ENCODE measurements around the gene NRAS. TPM values are rescaled to one million over a fixed set of nuclear protein-coding genes. Genes with fewer than 3 reads are reported as not detected.

Gene NRAS
- total RNA-seq, 1 experiment from 2014 or later = 72.9 TPM

DNA sequence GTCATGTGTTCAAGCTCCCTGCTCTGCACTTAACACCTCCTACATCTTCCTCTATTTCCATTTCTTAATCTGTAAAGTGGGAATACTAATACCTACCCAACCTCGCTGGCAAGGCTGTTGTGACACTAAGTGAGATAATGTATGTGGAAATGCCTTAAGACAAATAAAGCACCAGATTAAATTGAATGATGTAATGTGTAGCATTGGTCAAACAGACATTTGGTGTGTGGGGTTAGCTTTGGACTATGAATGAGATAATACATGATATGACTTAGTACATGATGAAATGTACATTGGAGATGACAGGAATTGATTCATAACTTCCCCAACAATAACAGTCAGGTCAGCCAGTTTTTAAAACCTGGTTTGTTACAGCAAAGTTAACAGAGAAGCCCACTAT lies 26.4 kb downstream of the NRAS start:
- H3K23me2 ChIP-seq (ENCODE audit: insufficient read length, low read depth, low read length, poor library complexity, severe bottlenecking) = no peaks in the 10 kb centered on the region
- H2AFZ ChIP-seq (ENCODE audit: low read length) = no peak overlapping the region
- no peak overlapping the region for H2AK5ac ChIP-seq (ENCODE audit: insufficient read length, low read length)
- H3K9me3 ChIP-seq (ENCODE audit: control insufficient read depth, low read depth, low read length) = no peaks in the 10 kb centered on the region
- H2BK5ac ChIP-seq (ENCODE audit: insufficient read length, low read length) = no peak overlapping the region
- no peak overlapping the region for H3K4ac ChIP-seq (ENCODE audit: low read depth, low read length)
- H3K27ac ChIP-seq (ENCODE audit: insufficient read length, low read depth, low read length) = no peak overlapping the region
- no peak overlapping the region for H4K91ac ChIP-seq (ENCODE audit: insufficient read length, low read depth, low read length)
- no peak for DNase-seq
- H3K79me2 ChIP-seq (ENCODE audit: insufficient read depth, low read length) = no peaks in the 10 kb centered on the region
- TF ChIP-seq, protein P1, sequence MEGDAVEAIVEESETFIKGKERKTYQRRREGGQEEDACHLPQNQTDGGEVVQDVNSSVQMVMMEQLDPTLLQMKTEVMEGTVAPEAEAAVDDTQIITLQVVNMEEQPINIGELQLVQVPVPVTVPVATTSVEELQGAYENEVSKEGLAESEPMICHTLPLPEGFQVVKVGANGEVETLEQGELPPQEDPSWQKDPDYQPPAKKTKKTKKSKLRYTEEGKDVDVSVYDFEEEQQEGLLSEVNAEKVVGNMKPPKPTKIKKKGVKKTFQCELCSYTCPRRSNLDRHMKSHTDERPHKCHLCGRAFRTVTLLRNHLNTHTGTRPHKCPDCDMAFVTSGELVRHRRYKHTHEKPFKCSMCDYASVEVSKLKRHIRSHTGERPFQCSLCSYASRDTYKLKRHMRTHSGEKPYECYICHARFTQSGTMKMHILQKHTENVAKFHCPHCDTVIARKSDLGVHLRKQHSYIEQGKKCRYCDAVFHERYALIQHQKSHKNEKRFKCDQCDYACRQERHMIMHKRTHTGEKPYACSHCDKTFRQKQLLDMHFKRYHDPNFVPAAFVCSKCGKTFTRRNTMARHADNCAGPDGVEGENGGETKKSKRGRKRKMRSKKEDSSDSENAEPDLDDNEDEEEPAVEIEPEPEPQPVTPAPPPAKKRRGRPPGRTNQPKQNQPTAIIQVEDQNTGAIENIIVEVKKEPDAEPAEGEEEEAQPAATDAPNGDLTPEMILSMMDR (conservative IDR thresholded peaks at IDR 0.05) = no peak
- no peaks in the 10 kb centered on the region for H3K27me3 ChIP-seq (ENCODE audit: insufficient read depth, low read length)
- H2BK12ac ChIP-seq (ENCODE audit: insufficient read length, low read depth, low read length) = no peak overlapping the region
- H3K14ac ChIP-seq (ENCODE audit: insufficient read depth, low read length) = no peak overlapping the region
- no peak overlapping the region for H4K8ac ChIP-seq (replicated peaks; ENCODE audit: insufficient read length, low read depth, low read length)
- WGBS (ENCODE audit: extremely low coverage, insufficient read length, low lambda C conversion rate) = no CpG with 5 or more reads among the region's 1 CpG
- no peaks in the 10 kb centered on the region for H3K36me3 Mint-ChIP-seq (ENCODE audit: insufficient read depth in 1 of 3, low read depth in 3 of 3)
- H3K4me3 Mint-ChIP-seq = no peak overlapping the region
- no peak overlapping the region for H3K9ac ChIP-seq (ENCODE audit: extremely low read depth, insufficient read length, low read length)
- no peak overlapping the region for H3K4me2 ChIP-seq (ENCODE audit: insufficient read depth, insufficient read length, low read length)
- no peaks in the 10 kb centered on the region for H3K9me3 Mint-ChIP-seq
- no peaks in the 10 kb centered on the region for H3K4me1 ChIP-seq (ENCODE audit: insufficient read depth, low read length)
- no peak overlapping the region for H2BK15ac ChIP-seq (ENCODE audit: low read depth, low read length)
- H3K79me1 ChIP-seq (ENCODE audit: insufficient read depth, low read depth, low read length, poor library complexity, severe bottlenecking) = no peaks in the 10 kb centered on the region
- no peaks in the 10 kb centered on the region for H4K20me1 ChIP-seq (ENCODE audit: control insufficient read depth, insufficient read depth, insufficient read length)
- H3K4me1 Mint-ChIP-seq = no peaks in the 10 kb centered on the region
- H3K23ac ChIP-seq (ENCODE audit: insufficient read length, low read depth, low read length) = no peak overlapping the region
- H3K56ac ChIP-seq (ENCODE audit: insufficient read length, low read depth, low read length) = no peak overlapping the region
- no peak overlapping the region for H4K5ac ChIP-seq (ENCODE audit: insufficient read length, low read depth, low read length)
- no peak overlapping the region for H2BK120ac ChIP-seq (ENCODE audit: low read depth, low read length, poor library complexity, severe bottlenecking)
- H3K18ac ChIP-seq (ENCODE audit: insufficient read length, low read depth, low read length) = no peak overlapping the region
- no peak overlapping the region for H2BK20ac ChIP-seq (ENCODE audit: low read depth, low read length, poor library complexity, severe bottlenecking)
- no peak overlapping the region for H3T11ph ChIP-seq (ENCODE audit: low read length)
- H3K27me3 Mint-ChIP-seq (ENCODE audit: low read depth) = peaks cover 19% of the 10 kb centered on the region
- no peak overlapping the region for H3K27ac Mint-ChIP-seq

Data from H9 (cell line).